ENCODE data around the gene SFI1.

GRCh38 chr22:31612891-31613285 lies 116.6 kb downstream of the SFI1 start:
- TF ChIP-seq CTCF (IDR thresholded peaks at IDR 0.05 in 8 of 11, conservative IDR thresholded peaks at IDR 0.05 in 3 of 11) (no peak), POLR2AphosphoS5 (IDR thresholded peaks at IDR 0.05) (no peak)
